ENCODE measurements around the gene ROR2. TPM values are rescaled to one million over a fixed set of nuclear protein-coding genes. Genes with fewer than 3 reads are reported as not detected.

The ROR2 gene
- total RNA-seq, 4 donors from 2014 or later, result 35.6 to 67.6 (median 50.6) TPM

DNA sequence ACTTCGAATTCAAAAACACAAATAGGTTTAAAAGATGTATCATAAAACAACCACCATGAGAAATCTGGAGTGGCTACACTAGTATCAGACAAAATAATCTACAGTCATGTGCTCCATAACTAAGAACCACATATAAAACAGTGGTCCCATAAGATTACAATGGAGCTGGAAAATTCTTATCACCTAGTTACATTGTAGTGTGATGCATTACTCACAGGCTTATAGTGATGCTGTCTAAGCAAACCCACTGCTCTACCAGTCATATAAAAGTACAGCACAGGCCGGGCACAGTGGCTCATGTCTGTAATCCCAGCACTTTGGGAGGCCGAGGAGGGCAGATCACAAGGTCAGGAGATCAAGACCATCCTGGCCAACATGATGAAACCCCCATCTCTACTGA lies 160.1 kb downstream of the ROR2 start:
- Histone ChIP-seq H3K4me3 (no peak overlapping the region), H3K36me3 (no peaks in the 10 kb centered on the region), H3K27me3 (no peaks in the 10 kb centered on the region), H3K27ac (no peak overlapping the region), H3K4me1 (no peaks in the 10 kb centered on the region), H3K9me3 (no peaks in the 10 kb centered on the region)
- DNase-seq, result no peak
- TF ChIP-seq POLR2A (IDR thresholded peaks at IDR 0.05) (no peak), CTCF (IDR thresholded peaks at IDR 0.05) (no peak)
- intact Hi-C loops (cut with DNase I; ENCODE audit: low total_unique reads), result no loop called here

DNA sequence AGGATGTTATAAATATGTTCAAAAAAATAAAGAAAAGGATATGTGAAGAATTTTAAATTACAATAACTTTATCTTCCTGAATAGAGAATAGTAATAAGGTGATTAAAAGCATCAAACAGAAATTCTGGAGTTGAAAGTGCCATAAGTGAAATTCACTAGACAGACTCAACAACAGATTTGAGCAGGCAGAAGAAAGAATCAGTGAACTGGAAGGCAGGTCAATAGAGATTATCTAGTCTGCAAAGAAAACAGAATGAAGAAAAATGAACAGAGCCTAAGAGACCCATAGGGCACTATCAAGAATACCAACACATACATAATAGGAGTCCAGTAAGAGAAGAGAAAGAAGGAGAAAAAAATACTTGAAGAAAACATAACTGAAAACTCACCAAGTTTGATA lies 162.1 kb downstream of the ROR2 start:
- no peak for DNase-seq
- no peaks in the 10 kb centered on the region for H3K27me3 ChIP-seq
- TF ChIP-seq CTCF (IDR thresholded peaks at IDR 0.05) (no peak), POLR2A (IDR thresholded peaks at IDR 0.05) (no peak)
- H3K36me3 ChIP-seq, result no peaks in the 10 kb centered on the region
- no peaks in the 10 kb centered on the region for H3K9me3 ChIP-seq
- H3K4me3 ChIP-seq, result no peak overlapping the region
- H3K4me1 ChIP-seq, result no peaks in the 10 kb centered on the region
- intact Hi-C loops (cut with DNase I; ENCODE audit: low total_unique reads), result no loop called here
- H3K27ac ChIP-seq, result no peak overlapping the region

DNA sequence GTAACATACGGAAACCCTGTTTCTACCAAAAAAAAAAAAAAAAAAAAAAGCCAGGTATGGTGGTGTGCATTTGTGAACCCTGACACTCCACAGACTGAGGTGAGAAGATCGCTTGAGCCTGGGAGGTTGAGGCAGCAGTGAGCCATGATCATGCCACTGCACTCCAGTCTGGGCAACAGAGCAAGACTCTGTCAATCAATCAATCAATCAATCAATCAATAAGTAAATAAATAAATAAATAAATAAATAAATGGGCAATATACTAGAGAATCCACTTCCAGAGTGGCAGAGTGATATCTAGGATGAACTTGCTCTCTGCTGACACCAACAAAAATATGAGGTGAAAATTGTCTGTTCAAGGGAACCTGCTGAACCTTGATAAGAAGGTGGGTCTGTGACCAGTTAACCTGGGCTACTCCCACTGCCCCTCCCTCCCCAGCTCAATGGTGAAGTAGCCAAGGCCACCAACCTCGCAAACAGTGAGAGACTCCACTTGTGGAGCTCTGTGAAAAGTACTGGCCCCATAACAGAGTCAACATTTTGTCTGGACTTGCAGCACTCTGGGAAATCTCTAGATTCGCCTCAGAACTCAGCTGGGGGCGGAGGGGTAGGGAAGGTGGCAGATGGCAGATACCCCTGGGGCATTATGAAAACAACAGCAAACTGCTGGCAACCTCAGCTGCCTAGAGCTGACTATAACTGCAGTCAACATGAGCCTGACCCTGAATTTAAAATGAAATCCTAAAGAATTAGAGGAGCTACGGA lies 163.7 kb downstream of the ROR2 start:
- no peaks in the 10 kb centered on the region for H3K9me3 ChIP-seq
- TF ChIP-seq POLR2A (IDR thresholded peaks at IDR 0.05) (no peak), CTCF (IDR thresholded peaks at IDR 0.05) (no peak)
- H3K36me3 ChIP-seq, result no peaks in the 10 kb centered on the region
- H3K27ac ChIP-seq, result no peak overlapping the region
- no peaks in the 10 kb centered on the region for H3K27me3 ChIP-seq
- H3K4me1 ChIP-seq, result no peaks in the 10 kb centered on the region
- DNase-seq, result no peak
- no peak overlapping the region for H3K4me3 ChIP-seq
- intact Hi-C loops (cut with DNase I; ENCODE audit: low total_unique reads), result no loop called here

GRCh38 chr9:91785447-91785842 lies 164.6 kb downstream of the ROR2 start:
- Histone ChIP-seq H3K4me3 (no peak overlapping the region), H3K36me3 (no peaks in the 10 kb centered on the region), H3K4me1 (no peaks in the 10 kb centered on the region), H3K27ac (no peak overlapping the region), H3K27me3 (no peaks in the 10 kb centered on the region), H3K9me3 (no peaks in the 10 kb centered on the region)
- no peak for DNase-seq
- intact Hi-C loops (cut with DNase I; ENCODE audit: low total_unique reads), result no loop called here
- TF ChIP-seq CTCF (IDR thresholded peaks at IDR 0.05) (no peak), POLR2A (IDR thresholded peaks at IDR 0.05) (no peak)

- Histone ChIP-seq H3K4me3 (no peak overlapping the region), H3K36me3 (no peaks in the 10 kb centered on the region), H3K4me1 (no peaks in the 10 kb centered on the region), H3K27ac (no peak overlapping the region), H3K27me3 (no peaks in the 10 kb centered on the region), H3K9me3 (no peaks in the 10 kb centered on the region)
- intact Hi-C loops (cut with DNase I; ENCODE audit: low total_unique reads), result no loop called here
- TF ChIP-seq CTCF (IDR thresholded peaks at IDR 0.05) (no peak), POLR2A (IDR thresholded peaks at IDR 0.05) (no peak)
- no peak for DNase-seq
These were observed 165.2 kb downstream of the ROR2 start for GRCh38 chr9:91784673-91785446.

All from uterus (tissue), 4 donors.